Keratinocyte (primary cell): ENCODE measurements around the gene GLIS2. TPM values are rescaled to one million over a fixed set of nuclear protein-coding genes. Genes with fewer than 3 reads are reported as not detected.

Source experiments
- DNase-seq: peaks from one replicate; pipeline ENCODE4 v3.0.0-alpha.2; 2011; ENCODE audit warnings: low read depth, missing footprints, low spot score
- FAIRE-seq: peaks from 2 replicates; lab custom pipeline; 2011; peaks lifted over from hg19 to GRCh38; lab: Jason Lieb, UNC
- H2AFZ ChIP-seq: 2 replicates; pipeline ENCODE4 v1.6.0; 2012; ENCODE audit warnings: low read length, control low read depth, inconsistent platforms; ENCODE audit not compliant: control insufficient read depth
- H3K27ac ChIP-seq: 2 replicates; pipeline ENCODE4 v1.5.1; 2011; ENCODE audit warnings: low read length; ENCODE audit not compliant: control insufficient read depth, insufficient read depth
- H3K27me3 ChIP-seq: 3 replicates; pipeline ENCODE4 v1.6.0; 2011; ENCODE audit warnings: low read length; ENCODE audit not compliant: control insufficient read depth, insufficient read depth; ENCODE audit errors: extremely low read depth
- H3K36me3 ChIP-seq, 2 experiments: 2 replicates in 1 of 2; 3 replicates in 1 of 2; pipeline ENCODE4 v1.5.1; 2011; ENCODE audit warnings: low read length in 2 of 2, mild to moderate bottlenecking in 1 of 2; ENCODE audit not compliant: control insufficient read depth in 2 of 2, insufficient read depth in 2 of 2; ENCODE audit errors: extremely low read depth in 1 of 2
- H3K4me1 ChIP-seq: 3 replicates; pipeline ENCODE4 v1.5.1; 2011; ENCODE audit warnings: low read length; ENCODE audit not compliant: control insufficient read depth, insufficient read depth; ENCODE audit errors: extremely low read depth
- H3K4me2 ChIP-seq: 3 replicates; pipeline ENCODE4 v1.6.0; 2011; ENCODE audit warnings: low read depth, low read length; ENCODE audit not compliant: control insufficient read depth, insufficient read depth; ENCODE audit errors: extremely low read depth
- H3K4me3 ChIP-seq, 3 experiments: fragments of 200-600 bp in 1 of 3; sonication (generic) in 1 of 3; 2 replicates in 2 of 3; 3 replicates in 1 of 3; pipeline ENCODE4 v1.5.1; 2011 to 2016; ENCODE audit warnings: low read length in 3 of 3, mild to moderate bottlenecking in 3 of 3, control low read depth in 2 of 3, inconsistent platforms in 1 of 3, low read depth in 1 of 3, mixed read lengths in 1 of 3, mixed run types in 1 of 3, moderate library complexity in 1 of 3; ENCODE audit not compliant: control insufficient read depth in 2 of 3, insufficient read depth in 2 of 3; ENCODE audit errors: extremely low read depth in 1 of 3
- H3K79me2 ChIP-seq: 2 replicates; pipeline ENCODE4 v1.6.0; 2012; ENCODE audit warnings: low read length; ENCODE audit not compliant: control insufficient read depth, insufficient read depth
- H3K9ac ChIP-seq: 3 replicates; pipeline ENCODE4 v1.6.0; 2011; ENCODE audit warnings: low read length; ENCODE audit not compliant: control insufficient read depth, insufficient read depth; ENCODE audit errors: extremely low read depth
- H3K9me1 ChIP-seq: 3 replicates; pipeline ENCODE4 v1.6.0; 2011; ENCODE audit warnings: low read length; ENCODE audit not compliant: control insufficient read depth, insufficient read depth; ENCODE audit errors: extremely low read depth
- H3K9me3 ChIP-seq: 2 replicates; pipeline ENCODE4 v1.5.1; 2012; ENCODE audit warnings: low read depth, low read length; ENCODE audit not compliant: control insufficient read depth
- H4K20me1 ChIP-seq: 3 replicates; pipeline ENCODE4 v1.6.0; 2011; ENCODE audit warnings: low read length; ENCODE audit not compliant: control insufficient read depth, insufficient read depth; ENCODE audit errors: extremely low read depth
- EZH2 ChIP-seq: IDR thresholded peaks from one replicate; pipeline ENCODE4 v1.6.1; 2012; ENCODE audit warnings: inconsistent platforms, mild to moderate bottlenecking, low read length, moderate library complexity
- dilution Hi-C: fragments of 300-500 bp; cut with MboI; formaldehyde crosslinking; loops from one replicate; pipeline ENCODE4 v1.7.0; 2020; ENCODE audit warnings: low sequenced_read_pairs; ENCODE audit not compliant: extremely low pct_ligation_motif_present
- polyA plus RNA-seq, 5 experiments: library from polyadenylated mRNA; depleted of rRNA in 3 of 5; stranded (reverse) in 3 of 5; stranded (forward) in 1 of 5; unstranded in 1 of 5; fragments of >200 nt; gene quantifications; 1 replicate in 1 of 5; 2 replicates in 3 of 5; 3 replicates in 1 of 5; pipeline versions ENCODE4 v1.2.1 to v1.2.3, GENCODE V29; 2011 to 2012; ENCODE audit warnings: missing spikeins in 2 of 5, low read depth in 1 of 5, low replicate concordance in 1 of 5
- TF ChIP-seq, protein P1 (sequence below), 3 experiments: IDR thresholded peaks in 1 of 3; conservative IDR thresholded peaks in 1 of 3; optimal IDR thresholded peaks in 1 of 3; 2 replicates in 2 of 3; 3 replicates in 1 of 3; pipeline versions ENCODE3 to v1.5.1; 2011; ENCODE audit warnings: low read length in 3 of 3, mild to moderate bottlenecking in 3 of 3, moderate library complexity in 2 of 3, control low read depth in 1 of 3, inconsistent platforms in 1 of 3; ENCODE audit not compliant: insufficient read depth in 2 of 3; ENCODE audit errors: extremely low read depth in 1 of 3

GLIS2 gene
- polyA plus RNA-seq, 1 donor (not counting 4 experiments of a cell fraction or from before 2014, with no cell fraction given): 0.63 TPM

GRCh38 chr16:4375717-4376116, 59.9 kb downstream of the GLIS2 start:
- Histone ChIP-seq H3K36me3 (peaks cover 3 to 6% of the 10 kb centered on the region in 2 experiments), H3K27me3 (no peaks in the 10 kb centered on the region), H3K27ac (no peak overlapping the region), H3K9ac (no peak overlapping the region), H3K4me3 (no peak overlapping the region), H3K9me3 (no peaks in the 10 kb centered on the region), H3K9me1 (peaks cover 3% of the 10 kb centered on the region), H3K4me2 (no peak overlapping the region), H3K4me1 (peaks cover 30% of the 10 kb centered on the region), H4K20me1 (peaks cover 3% of the 10 kb centered on the region), H2AFZ (no peak overlapping the region), H3K79me2 (no peaks in the 10 kb centered on the region)
- dilution Hi-C loops: no loop called here
- no peak for FAIRE-seq
- TF ChIP-seq EZH2: no peak
- TF ChIP-seq, protein P1, sequence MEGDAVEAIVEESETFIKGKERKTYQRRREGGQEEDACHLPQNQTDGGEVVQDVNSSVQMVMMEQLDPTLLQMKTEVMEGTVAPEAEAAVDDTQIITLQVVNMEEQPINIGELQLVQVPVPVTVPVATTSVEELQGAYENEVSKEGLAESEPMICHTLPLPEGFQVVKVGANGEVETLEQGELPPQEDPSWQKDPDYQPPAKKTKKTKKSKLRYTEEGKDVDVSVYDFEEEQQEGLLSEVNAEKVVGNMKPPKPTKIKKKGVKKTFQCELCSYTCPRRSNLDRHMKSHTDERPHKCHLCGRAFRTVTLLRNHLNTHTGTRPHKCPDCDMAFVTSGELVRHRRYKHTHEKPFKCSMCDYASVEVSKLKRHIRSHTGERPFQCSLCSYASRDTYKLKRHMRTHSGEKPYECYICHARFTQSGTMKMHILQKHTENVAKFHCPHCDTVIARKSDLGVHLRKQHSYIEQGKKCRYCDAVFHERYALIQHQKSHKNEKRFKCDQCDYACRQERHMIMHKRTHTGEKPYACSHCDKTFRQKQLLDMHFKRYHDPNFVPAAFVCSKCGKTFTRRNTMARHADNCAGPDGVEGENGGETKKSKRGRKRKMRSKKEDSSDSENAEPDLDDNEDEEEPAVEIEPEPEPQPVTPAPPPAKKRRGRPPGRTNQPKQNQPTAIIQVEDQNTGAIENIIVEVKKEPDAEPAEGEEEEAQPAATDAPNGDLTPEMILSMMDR (optimal IDR thresholded peaks at IDR 0.05 in 1 of 3, IDR thresholded peaks at IDR 0.05 in 1 of 3, conservative IDR thresholded peaks at IDR 0.05 in 1 of 3; ENCODE audit: extremely low read depth in 1 of 3, insufficient read depth in 2 of 3, low read length in 3 of 3): no peak
- DNase-seq: no peak

GRCh38 chr16:4376126-4376892, 60.4 kb downstream of the GLIS2 start:
- TF ChIP-seq EZH2: no peak
- peaks cover 3 to 9% of the 10 kb centered on the region in 2 experiments for H3K36me3 ChIP-seq
- H3K9me1 ChIP-seq: peaks cover 3% of the 10 kb centered on the region
- H2AFZ ChIP-seq: no peak overlapping the region
- DNase-seq (no peak), FAIRE-seq (no peak)
- H3K4me3 ChIP-seq: no peak overlapping the region
- no peaks in the 10 kb centered on the region for H3K79me2 ChIP-seq
- H3K9ac ChIP-seq: no peak overlapping the region
- H3K27me3 ChIP-seq: no peaks in the 10 kb centered on the region
- peaks cover 30% of the 10 kb centered on the region for H3K4me1 ChIP-seq
- H3K4me2 ChIP-seq: no peak overlapping the region
- H3K27ac ChIP-seq: no peak overlapping the region
- dilution Hi-C loops: no loop called here
- H4K20me1 ChIP-seq: peaks cover 3% of the 10 kb centered on the region
- H3K9me3 ChIP-seq: no peaks in the 10 kb centered on the region
